HEK293 (cell line): ENCODE measurements around the gene HMGN1.

Source experiments
- KLF1 ChIP-seq: fragments of 450-650 bp; formaldehyde crosslinking; IDR thresholded peaks from 2 replicates; pipeline ENCODE4 v1.5.1; 2016; ENCODE audit warnings: missing biosample characterization, missing genetic modification characterization
- TCF7L2 ChIP-seq: IDR thresholded peaks from 2 replicates; pipeline ENCODE4 v1.6.1; 2011; ENCODE audit warnings: low read depth, mild to moderate bottlenecking, inconsistent platforms, low read length, moderate library complexity, borderline replicate concordance
- YY1 ChIP-seq: fragments of 450-650 bp; formaldehyde crosslinking; IDR thresholded peaks from 2 replicates; pipeline ENCODE4 v1.5.1; 2018; ENCODE audit warnings: missing biosample characterization, missing genetic modification characterization
- ZFHX2 ChIP-seq: fragments of 450-650 bp; formaldehyde crosslinking; conservative IDR thresholded peaks from 2 replicates; pipeline ENCODE4 v1.5.1; 2016; ENCODE audit warnings: missing biosample characterization, missing genetic modification characterization
- ZNF324 ChIP-seq: fragments of 450-650 bp; formaldehyde crosslinking; IDR thresholded peaks from 2 replicates; pipeline ENCODE4 v1.5.1; 2016; ENCODE audit warnings: missing biosample characterization, missing genetic modification characterization
- ZNF394 ChIP-seq: fragments of 450-650 bp; formaldehyde crosslinking; IDR thresholded peaks from 2 replicates; pipeline ENCODE4 v1.5.1; 2016; ENCODE audit warnings: missing biosample characterization, missing genetic modification characterization, mild to moderate bottlenecking, moderate library complexity, borderline replicate concordance
- ZNF747 ChIP-seq: fragments of 450-650 bp; formaldehyde crosslinking; IDR thresholded peaks from 2 replicates; pipeline ENCODE4 v1.5.1; 2016; ENCODE audit warnings: missing biosample characterization, missing genetic modification characterization
- ZXDB ChIP-seq: fragments of 450-650 bp; formaldehyde crosslinking; IDR thresholded peaks from 2 replicates; pipeline ENCODE4 v1.5.1; 2016; ENCODE audit warnings: missing biosample characterization, missing genetic modification characterization
- TF ChIP-seq, protein P1 (sequence below): fragments of 450-650 bp; formaldehyde crosslinking; IDR thresholded peaks from 2 replicates; pipeline ENCODE4 v1.5.1; 2016; ENCODE audit warnings: missing biosample characterization, missing genetic modification characterization

DNA sequence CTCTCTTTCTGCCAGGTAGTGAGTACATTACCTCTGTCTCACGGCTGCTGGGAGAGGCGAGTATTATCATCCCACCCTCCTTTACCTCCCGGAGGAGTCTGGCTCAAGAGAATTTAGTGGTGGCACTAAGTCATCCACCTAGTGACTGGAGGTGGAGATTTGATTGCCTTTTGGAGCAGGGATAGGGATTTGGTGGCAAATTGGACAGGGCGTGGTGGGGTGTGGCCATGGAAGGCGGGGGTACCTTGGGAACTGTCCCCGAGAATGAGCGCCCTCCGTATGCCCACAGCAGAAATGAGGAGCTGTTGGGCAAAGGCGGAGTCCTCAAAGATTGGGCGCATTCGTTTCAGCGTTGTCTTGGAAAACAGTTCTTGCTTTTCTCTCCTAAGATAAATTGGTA is 32.1 kb upstream of the HMGN1 start:
- TF ChIP-seq ZFHX2 (tag by site-specific recombination) (no peak), YY1 (tag by site-specific recombination) (no peak), KLF1 (tag by site-specific recombination) (peak; percentile 99), ZNF747 (tag by site-specific recombination) (no peak), ZNF394 (tag by site-specific recombination) (no peak), TCF7L2 (no peak), ZNF324 (tag by site-specific recombination) (no peak), ZXDB (no peak)
- TF ChIP-seq, protein P1, sequence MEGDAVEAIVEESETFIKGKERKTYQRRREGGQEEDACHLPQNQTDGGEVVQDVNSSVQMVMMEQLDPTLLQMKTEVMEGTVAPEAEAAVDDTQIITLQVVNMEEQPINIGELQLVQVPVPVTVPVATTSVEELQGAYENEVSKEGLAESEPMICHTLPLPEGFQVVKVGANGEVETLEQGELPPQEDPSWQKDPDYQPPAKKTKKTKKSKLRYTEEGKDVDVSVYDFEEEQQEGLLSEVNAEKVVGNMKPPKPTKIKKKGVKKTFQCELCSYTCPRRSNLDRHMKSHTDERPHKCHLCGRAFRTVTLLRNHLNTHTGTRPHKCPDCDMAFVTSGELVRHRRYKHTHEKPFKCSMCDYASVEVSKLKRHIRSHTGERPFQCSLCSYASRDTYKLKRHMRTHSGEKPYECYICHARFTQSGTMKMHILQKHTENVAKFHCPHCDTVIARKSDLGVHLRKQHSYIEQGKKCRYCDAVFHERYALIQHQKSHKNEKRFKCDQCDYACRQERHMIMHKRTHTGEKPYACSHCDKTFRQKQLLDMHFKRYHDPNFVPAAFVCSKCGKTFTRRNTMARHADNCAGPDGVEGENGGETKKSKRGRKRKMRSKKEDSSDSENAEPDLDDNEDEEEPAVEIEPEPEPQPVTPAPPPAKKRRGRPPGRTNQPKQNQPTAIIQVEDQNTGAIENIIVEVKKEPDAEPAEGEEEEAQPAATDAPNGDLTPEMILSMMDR (tag by site-specific recombination) = no peak
